CD4-positive, alpha-beta T cell treated with Interleukin-6 at 100 ng/mL for 8 hours (primary cell): ENCODE data around the gene TAF9.
A peak's percentile ranks its signal among the peaks of the same experiment; 100 is the strongest.
"Not testable (repeated sequence)": the region's sequence is repeated elsewhere in the genome, so short reads cannot be mapped to it uniquely, and the experiment has no call there.

Experiments used
- DNase-seq: peaks from one replicate; pipeline ENCODE4 v3.0.0-alpha.2; 2020; ENCODE audit warnings: mixed read lengths, low spot score

The TAF9 gene

GRCh38 chr5:69369340-69370121 is at the start of gene TAF9, which contains the start of the genes AK6 and RAD17:
TAF9 (minus strand) TSS chr5:69369520; CDS start chr5:69365737, 3,783 bp downstream.
AK6 (minus strand) TSS chr5:69369520; CDS start chr5:69369490, 30 bp downstream.
RAD17 (plus strand) TSS chr5:69369818; CDS start chr5:69372209, 2,391 bp downstream.
- peak; percentile 86 for DNase-seq

GRCh38 chr5:69418554-69418953 is 49.2 kb upstream of the TAF9 start:
- DNase-seq = no peak

GRCh38 chr5:69416699-69417098 is 47.4 kb upstream of the TAF9 start:
- DNase-seq = no peak

GRCh38 chr5:69416180-69416579 is 46.9 kb upstream of the TAF9 start:
- no peak for DNase-seq

- no peak for DNase-seq
These were observed 46.3 kb upstream of the TAF9 start for GRCh38 chr5:69415584-69415958.

- DNase-seq = peak; percentile 42
These were observed 45.7 kb upstream of the TAF9 start, which contains the start of gene MARVELD2 for GRCh38 chr5:69414885-69415583. MARVELD2 (plus strand) TSS chr5:69415116; CDS start chr5:69419386, 4,270 bp downstream.

GRCh38 chr5:69404659-69405330 is 35.5 kb upstream of the TAF9 start:
- DNase-seq = no peak

GRCh38 chr5:69378376-69378775 is 9.1 kb upstream of the TAF9 start:
- DNase-seq = no peak

- no peak for DNase-seq
These were observed 5.7 kb upstream of the TAF9 start for GRCh38 chr5:69374911-69375446.

- no peak for DNase-seq
These were observed 3.1 kb upstream of the TAF9 start for GRCh38 chr5:69372394-69372793.

GRCh38 chr5:69370335-69370734 is 1.0 kb upstream of the TAF9 start:
- not testable (repeated sequence) for DNase-seq

- no peak for DNase-seq
These were observed 621 bp downstream of the TAF9 start for GRCh38 chr5:69368458-69369339.

GRCh38 chr5:69367697-69368279 is 1.5 kb downstream of the TAF9 start:
- DNase-seq = no peak

GRCh38 chr5:69364850-69365249 is 4.5 kb downstream of the TAF9 start:
- DNase-seq = no peak

GRCh38 chr5:69364414-69364813 is 4.9 kb downstream of the TAF9 start:
- no peak for DNase-seq

GRCh38 chr5:69360442-69360841 is 8.9 kb downstream of the TAF9 start:
- DNase-seq = no peak

- DNase-seq = no peak
These were observed 9.6 kb downstream of the TAF9 start for GRCh38 chr5:69359699-69360098.

- DNase-seq = no peak
These were observed 18.7 kb downstream of the TAF9 start for GRCh38 chr5:69350664-69351063.

GRCh38 chr5:69343083-69343482 is 26.2 kb downstream of the TAF9 start:
- no peak for DNase-seq

GRCh38 chr5:69341520-69342161 is 27.7 kb downstream of the TAF9 start:
- no peak for DNase-seq
